Transverse colon (tissue), 4 donors: ENCODE data around the gene NPY5R. TPM values are rescaled to one million over a fixed set of nuclear protein-coding genes. Genes with fewer than 3 reads are reported as not detected.

Experiments used
- DNase-seq: peaks from one replicate; pipeline ENCODE4 v3.0.0-alpha.2; 2019
- H3K27ac ChIP-seq, 4 donors: fragments of 200-600 bp; sonication (generic); 2 replicates each; pipeline ENCODE4 v1.5.1; 2016 to 2018; ENCODE audit warnings: inconsistent platforms in 4 of 4
- H3K27me3 ChIP-seq: fragments of 200-600 bp; sonication (generic); 2 replicates; pipeline ENCODE4 v1.5.1; 2017; ENCODE audit warnings: inconsistent platforms
- H3K36me3 ChIP-seq, 4 donors: fragments of 200-600 bp; sonication (generic); 2 replicates each; pipeline ENCODE4 v1.5.1; 2017 to 2019; ENCODE audit warnings: inconsistent platforms in 4 of 4
- H3K4me1 ChIP-seq, 4 donors: fragments of 200-600 bp; sonication (generic); 2 replicates each; pipeline ENCODE4 v1.5.1; 2017 to 2020; ENCODE audit warnings: inconsistent platforms in 4 of 4
- H3K4me3 ChIP-seq, 4 donors: fragments of 200-600 bp; sonication (generic); 1 replicate in 1 of 4; 2 replicates in 3 of 4; pipeline versions ENCODE4 v1.5.1 to v1.6.1; 2017 to 2019; ENCODE audit warnings: inconsistent platforms in 4 of 4
- H3K9me3 ChIP-seq, 2 donors: fragments of 200-600 bp; sonication (generic); 2 replicates each; pipeline ENCODE4 v1.5.1; 2017 to 2019; ENCODE audit warnings: inconsistent platforms in 2 of 2
- EP300 ChIP-seq: sonication (generic); formaldehyde crosslinking; IDR thresholded peaks from one replicate; pipeline ENCODE4 v1.6.1; 2017; ENCODE audit warnings: antibody characterized with exemption, low read depth
- POLR2A ChIP-seq: fragments of 450-650 bp; IDR thresholded peaks from one replicate; pipeline ENCODE4 v1.6.1; 2016; ENCODE audit warnings: antibody characterized with exemption, mild to moderate bottlenecking, moderate library complexity
- POLR2AphosphoS5 ChIP-seq, 3 donors: sonication (generic); formaldehyde crosslinking; IDR thresholded peaks; one replicate each; pipeline ENCODE4 v1.6.1; 2016; ENCODE audit warnings: antibody characterized with exemption in 3 of 3
- WGBS, 2 donors: methylation state at CpG; one replicate each; pipeline ENCODE4 v1.1.5; 2018; ENCODE audit warnings: low coverage in 1 of 2; 5-methylcytosine and 5-hydroxymethylcytosine counted together
- in situ Hi-C, 4 donors: fragments of 200-750 bp; cut with MboI; loops; one replicate each; pipeline versions ENCODE4 v1.15.0 to v1.15.1; 2017; ENCODE audit warnings: low sequenced_read_pairs in 3 of 4, low pct_ligation_motif_present in 1 of 4, low pct_unique_long_range_greater_than_20kb in 1 of 4
- intact Hi-C: fragments of 100-400 bp; cut with DNase I; formaldehyde crosslinking; loops from one replicate; pipeline ENCODE4 v1.15.1; 2023; ENCODE audit warnings: low total_unique reads
- total RNA-seq, 4 donors: library from RNA; depleted of rRNA; stranded (reverse); fragments of >200 nt; gene quantifications; one replicate each; pipeline ENCODE4 v1.1.0, GENCODE V29; 2016
- TF ChIP-seq, protein P1 (sequence below), 5 experiments: fragments of 200-600 bp in 3 of 5; fragments of 450-650 bp in 2 of 5; sonication (generic) in 3 of 5; IDR thresholded peaks; 1 replicate in 2 of 5; 2 replicates in 3 of 5; pipeline ENCODE4 v1.5.1; 2016 to 2017; ENCODE audit warnings: antibody characterized with exemption in 5 of 5, inconsistent platforms in 3 of 5, mild to moderate bottlenecking in 2 of 5, moderate library complexity in 1 of 5

NPY5R gene
- total RNA-seq, 4 donors from 2014 or later = 0.64 to 0.82 TPM; not detected in 2

DNA sequence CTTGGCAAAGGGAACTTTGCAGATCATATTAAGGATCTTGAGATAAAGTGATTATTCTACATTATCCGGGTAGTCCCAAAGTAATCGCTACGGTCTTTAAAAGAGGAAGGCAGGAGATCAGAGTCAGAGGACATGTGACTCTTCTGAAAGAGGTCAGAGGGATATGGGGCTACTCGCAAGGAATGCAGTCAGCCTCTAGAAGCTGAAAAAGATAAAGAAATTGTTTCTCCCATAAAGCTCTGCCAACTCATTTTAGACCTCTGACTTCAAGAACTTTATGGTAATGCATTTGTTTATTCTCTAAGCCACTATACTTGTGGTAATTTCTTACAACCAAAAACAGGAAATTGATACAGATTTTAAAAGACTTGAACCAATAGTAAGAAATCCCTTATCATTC, 48.6 kb downstream of the NPY5R start:
- intact Hi-C loops (loop anchor here (10.0 kb wide), 1 partner anchor 1098 kb away; no protein-coding TSS in a partner anchor), in situ Hi-C loops (no loop called here)
- 65 to 81% methylated on average over 4 of the region's 4 CpGs for WGBS, 2 donors
- DNase-seq = no peak
- H3K4me3 ChIP-seq = no peak overlapping the region
- no peaks in the 10 kb centered on the region for H3K4me1 ChIP-seq
- H3K27ac ChIP-seq = no peak overlapping the region
- TF ChIP-seq, protein P1, sequence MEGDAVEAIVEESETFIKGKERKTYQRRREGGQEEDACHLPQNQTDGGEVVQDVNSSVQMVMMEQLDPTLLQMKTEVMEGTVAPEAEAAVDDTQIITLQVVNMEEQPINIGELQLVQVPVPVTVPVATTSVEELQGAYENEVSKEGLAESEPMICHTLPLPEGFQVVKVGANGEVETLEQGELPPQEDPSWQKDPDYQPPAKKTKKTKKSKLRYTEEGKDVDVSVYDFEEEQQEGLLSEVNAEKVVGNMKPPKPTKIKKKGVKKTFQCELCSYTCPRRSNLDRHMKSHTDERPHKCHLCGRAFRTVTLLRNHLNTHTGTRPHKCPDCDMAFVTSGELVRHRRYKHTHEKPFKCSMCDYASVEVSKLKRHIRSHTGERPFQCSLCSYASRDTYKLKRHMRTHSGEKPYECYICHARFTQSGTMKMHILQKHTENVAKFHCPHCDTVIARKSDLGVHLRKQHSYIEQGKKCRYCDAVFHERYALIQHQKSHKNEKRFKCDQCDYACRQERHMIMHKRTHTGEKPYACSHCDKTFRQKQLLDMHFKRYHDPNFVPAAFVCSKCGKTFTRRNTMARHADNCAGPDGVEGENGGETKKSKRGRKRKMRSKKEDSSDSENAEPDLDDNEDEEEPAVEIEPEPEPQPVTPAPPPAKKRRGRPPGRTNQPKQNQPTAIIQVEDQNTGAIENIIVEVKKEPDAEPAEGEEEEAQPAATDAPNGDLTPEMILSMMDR (IDR thresholded peaks at IDR 0.05) = no peak
- no peak for TF ChIP-seq POLR2A
- TF ChIP-seq POLR2AphosphoS5 (IDR thresholded peaks at IDR 0.05) = no peak
- TF ChIP-seq EP300 = no peak
- no peaks in the 10 kb centered on the region for H3K27me3 ChIP-seq
- H3K9me3 ChIP-seq = no peaks in the 10 kb centered on the region
- H3K36me3 ChIP-seq = no peaks in the 10 kb centered on the region

DNA sequence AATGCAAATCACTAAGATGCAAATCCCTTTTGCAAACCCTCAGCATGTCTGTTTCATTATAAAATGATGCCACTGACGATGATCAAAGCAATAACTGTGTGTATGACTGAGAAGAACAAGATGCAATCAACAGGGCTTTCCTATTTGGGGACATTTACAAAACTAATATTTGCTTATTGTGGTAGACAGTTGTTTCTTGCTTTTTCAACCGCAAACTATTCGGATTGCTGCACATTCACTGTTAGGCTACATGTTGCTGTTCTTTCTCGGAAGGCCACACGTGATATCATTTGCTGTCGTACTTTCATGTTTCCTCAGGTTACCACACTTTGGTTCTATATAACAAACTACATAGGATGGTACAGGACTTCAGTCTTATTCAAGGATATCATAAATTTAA, 49.8 kb downstream of the NPY5R start:
- 93 to 95% methylated on average over 6 of the region's 6 CpGs for WGBS, 2 donors
- intact Hi-C loops = loop anchor here (10.0 kb wide), 1 partner anchor 1099 kb away; no protein-coding TSS in a partner anchor
- no peak overlapping the region for H3K4me3 ChIP-seq
- in situ Hi-C loops = no loop called here
- no peak overlapping the region for H3K27ac ChIP-seq
- H3K9me3 ChIP-seq = no peaks in the 10 kb centered on the region
- no peaks in the 10 kb centered on the region for H3K4me1 ChIP-seq
- DNase-seq = no peak
- TF ChIP-seq POLR2AphosphoS5 (IDR thresholded peaks at IDR 0.05) = no peak
- no peak for TF ChIP-seq EP300
- TF ChIP-seq, protein P1 (IDR thresholded peaks at IDR 0.05) = no peak
- no peak for TF ChIP-seq POLR2A
- H3K36me3 ChIP-seq = no peaks in the 10 kb centered on the region
- no peaks in the 10 kb centered on the region for H3K27me3 ChIP-seq

DNA sequence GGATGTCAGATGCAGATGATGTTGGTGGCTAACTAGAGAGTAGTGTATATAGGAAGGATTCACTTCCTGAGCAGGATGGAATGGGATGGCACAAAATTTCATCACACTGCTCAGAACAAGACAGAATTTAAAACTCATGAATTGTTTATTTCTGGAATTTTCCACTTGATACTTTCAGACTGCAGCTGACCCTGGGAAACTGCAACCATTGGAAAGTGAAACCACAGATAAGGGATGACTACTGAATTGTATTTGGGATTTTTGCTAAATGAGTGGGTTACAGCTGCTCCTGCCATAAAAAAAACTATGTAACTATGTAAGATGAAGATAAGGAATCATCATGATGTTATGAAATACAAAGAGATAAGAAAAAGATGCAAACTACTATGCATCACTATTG, 51.4 kb downstream of the NPY5R start:
- H3K9me3 ChIP-seq = no peaks in the 10 kb centered on the region
- no peaks in the 10 kb centered on the region for H3K4me1 ChIP-seq
- H3K36me3 ChIP-seq = no peaks in the 10 kb centered on the region
- no peaks in the 10 kb centered on the region for H3K27me3 ChIP-seq
- H3K27ac ChIP-seq = no peak overlapping the region
- DNase-seq = no peak
- intact Hi-C loops = loop anchor here (10.0 kb wide), 1 partner anchor 1100 kb away; no protein-coding TSS in a partner anchor
- in situ Hi-C loops = no loop called here
- no peak for TF ChIP-seq EP300
- no peak for TF ChIP-seq POLR2AphosphoS5 (IDR thresholded peaks at IDR 0.05)
- TF ChIP-seq, protein P1 (IDR thresholded peaks at IDR 0.05) = no peak
- no peak for TF ChIP-seq POLR2A
- no peak overlapping the region for H3K4me3 ChIP-seq

DNA sequence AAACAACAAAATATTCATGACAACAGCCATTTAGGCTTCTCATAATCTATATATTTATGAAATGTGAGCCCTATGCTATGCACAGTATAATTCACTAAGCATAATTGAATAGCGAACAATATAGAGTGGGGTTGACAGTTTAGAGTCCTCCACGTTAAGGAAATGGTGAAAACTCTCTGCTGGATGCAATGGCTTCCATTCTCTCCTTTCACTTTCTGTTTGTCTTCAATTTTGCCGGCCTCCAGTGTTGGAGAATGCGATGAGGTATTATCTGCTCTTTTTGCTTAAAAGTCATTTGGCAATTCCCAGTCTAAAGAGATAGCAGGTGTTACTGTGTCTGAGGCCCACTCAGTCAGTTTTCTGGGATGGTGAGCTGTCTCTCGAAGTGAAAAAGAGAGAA, 52.1 kb downstream of the NPY5R start:
- 70 to 78% methylated on average over 5 of the region's 5 CpGs for WGBS, 2 donors

More for the DNA sequence above, 52.1 kb downstream of the NPY5R start:
- no peaks in the 10 kb centered on the region for H3K36me3 ChIP-seq
- H3K27me3 ChIP-seq = no peaks in the 10 kb centered on the region
- TF ChIP-seq, protein P1 (IDR thresholded peaks at IDR 0.05) = no peak
- TF ChIP-seq POLR2AphosphoS5 (IDR thresholded peaks at IDR 0.05) = no peak
- no peak for TF ChIP-seq POLR2A
- TF ChIP-seq EP300 = no peak
- no peak overlapping the region for H3K4me3 ChIP-seq
- in situ Hi-C loops (no loop called here), intact Hi-C loops (loop anchor here (10.0 kb wide), 1 partner anchor 1101 kb away; no protein-coding TSS in a partner anchor)
- H3K4me1 ChIP-seq = no peaks in the 10 kb centered on the region
- no peaks in the 10 kb centered on the region for H3K9me3 ChIP-seq
- DNase-seq = no peak
- H3K27ac ChIP-seq = no peak overlapping the region
